HCT116 (cell line): Measurements from ENCODE around the gene TMEM187. TPM values are rescaled to one million over a fixed set of nuclear protein-coding genes. Genes with fewer than 3 reads are reported as not detected.

Experiments used
- ATAC-seq: fragments of 200-7000 bp; cut with Tn5 transposase; 2 replicates; pipeline ENCODE4 v1.9.1; 2020; ENCODE audit warnings: mild to moderate bottlenecking, moderate library complexity
- BruUV-seq: library from RNA; stranded (reverse); fragments of 400-500 nt; replicated peaks from 2 replicates; lab custom pipeline; 2021; lab: Mats Ljungman, UMichigan
- CTCF ChIA-PET: fragments of 300-600 bp; sonication (Branson Sonifier 250); formaldehyde crosslinking; loops from one replicate; lab custom pipeline; 2021; ENCODE audit warnings: antibody characterized with exemption; lab: Charles Lee
- POLR2A ChIA-PET: fragments of 300-600, 350-600 bp; sonication (Branson Sonifier 250); formaldehyde crosslinking; loops from one replicate; lab custom pipeline; 2021; ENCODE audit warnings: antibody characterized with exemption; lab: Charles Lee
- RAD21 ChIA-PET, 2 experiments: fragments of 300-600 bp; sonication (Branson Sonifier 250); formaldehyde crosslinking; loops; one replicate each; lab custom pipeline; 2023; ENCODE audit warnings: low total read pairs in 2 of 2; ENCODE audit not compliant: uncharacterized antibody in 2 of 2, unreplicated experiment in 2 of 2, low non-redundant PET in 1 of 2; lab: Charles Lee
- DNase-seq: peaks from one replicate; pipeline ENCODE4 v3.0.0-alpha.2; 2010; ENCODE audit warnings: low read depth, low spot score
- H2AFZ ChIP-seq: fragments of 200-600 bp; shearing (Covaris generic), sonication (generic); 2 replicates; pipeline ENCODE4 v1.6.1; 2017; ENCODE audit warnings: low read depth, mixed run types, mixed read lengths, antibody characterized with exemption, low read length; ENCODE audit not compliant: poor library complexity, severe bottlenecking
- H3K27ac ChIP-seq: 2 replicates; pipeline ENCODE4 v1.5.1; 2012; ENCODE audit warnings: low read depth, low read length
- H3K27me3 ChIP-seq: fragments of 200-600 bp; sonication (generic); 2 replicates; pipeline ENCODE4 v1.6.1; 2016; ENCODE audit warnings: mixed run types, low read length, mixed read lengths; ENCODE audit not compliant: insufficient read depth
- H3K36me3 ChIP-seq, 2 experiments: fragments of 200-500 bp in 1 of 2; fragments of 200-600 bp in 1 of 2; sonication (Bioruptor generic) in 1 of 2; sonication (generic) in 1 of 2; 2 replicates each; pipeline versions ENCODE4 v1.5.1 to v1.6.1; 2014 to 2016; ENCODE audit warnings: low read length in 2 of 2, inconsistent platforms in 1 of 2, mixed read lengths in 1 of 2, mixed run types in 1 of 2; ENCODE audit not compliant: insufficient read depth in 2 of 2, control insufficient read depth in 1 of 2
- H3K4me1 ChIP-seq, 2 experiments: fragments of 200-600 bp in 1 of 2; sonication (generic) in 1 of 2; 2 replicates each; pipeline versions ENCODE4 v1.5.1 to v1.6.1; 2012 to 2017; ENCODE audit warnings: low read length in 2 of 2, inconsistent platforms in 1 of 2, mild to moderate bottlenecking in 1 of 2, mixed read lengths in 1 of 2, mixed run types in 1 of 2, moderate library complexity in 1 of 2; ENCODE audit not compliant: insufficient read depth in 2 of 2, control insufficient read depth in 1 of 2
- H3K4me2 ChIP-seq: fragments of 200-600 bp; sonication (generic); 2 replicates; pipeline ENCODE4 v1.6.1; 2017; ENCODE audit warnings: mixed run types, low read length, mixed read lengths
- H3K4me3 ChIP-seq, 2 experiments: fragments of 200-600 bp in 1 of 2; sonication (generic) in 1 of 2; replicated peaks in 1 of 2; 2 replicates each; pipeline ENCODE4 v1.5.1; 2011 to 2016; ENCODE audit warnings: low read length in 2 of 2, control low read depth in 1 of 2, low read depth in 1 of 2, mild to moderate bottlenecking in 1 of 2, mixed read lengths in 1 of 2, mixed run types in 1 of 2
- H3K79me2 ChIP-seq: fragments of 200-600 bp; sonication (generic); 2 replicates; pipeline ENCODE4 v1.6.1; 2017; ENCODE audit warnings: mild to moderate bottlenecking, mixed run types, low read length, moderate library complexity, mixed read lengths; ENCODE audit not compliant: insufficient read depth
- H3K9ac ChIP-seq: fragments of 200-600 bp; sonication (generic); 2 replicates; pipeline ENCODE4 v1.6.1; 2016; ENCODE audit warnings: low read length, mixed read lengths
- H3K9me2 ChIP-seq: fragments of 200-600 bp; sonication (generic), shearing (Covaris generic); 2 replicates; pipeline ENCODE4 v1.6.1; 2017; ENCODE audit warnings: mixed run types, mild to moderate bottlenecking, moderate library complexity; ENCODE audit not compliant: insufficient read depth
- H3K9me3 ChIP-seq, 2 experiments: fragments of 200-500 bp in 1 of 2; fragments of 200-600 bp in 1 of 2; sonication (Bioruptor generic) in 1 of 2; sonication (generic) in 1 of 2; 2 replicates each; pipeline ENCODE4 v1.6.1; 2014 to 2017; ENCODE audit warnings: low read length in 2 of 2, mixed read lengths in 2 of 2, inconsistent platforms in 1 of 2, low read depth in 1 of 2, mild to moderate bottlenecking in 1 of 2, mixed run types in 1 of 2, moderate library complexity in 1 of 2; ENCODE audit not compliant: control insufficient read depth in 1 of 2, insufficient read depth in 1 of 2
- H4K20me1 ChIP-seq: fragments of 200-600 bp; sonication (generic), shearing (Covaris generic); 2 replicates; pipeline ENCODE4 v1.6.1; 2017; ENCODE audit warnings: mixed run types, mild to moderate bottlenecking, moderate library complexity; ENCODE audit not compliant: insufficient read depth
- ATF3 ChIP-seq: IDR thresholded peaks from 2 replicates; pipeline ENCODE4 v1.6.1; 2012
- CBX3 ChIP-seq: IDR thresholded peaks from 2 replicates; pipeline ENCODE4 v1.6.1; 2012; ENCODE audit warnings: low read depth
- CEBPB ChIP-seq: IDR thresholded peaks from 2 replicates; pipeline ENCODE4 v1.6.1; 2012; ENCODE audit warnings: low read depth
- CTCF ChIP-seq, 3 experiments: fragments of 200-600 bp in 1 of 3; sonication (generic) in 1 of 3; IDR thresholded peaks in 2 of 3; conservative IDR thresholded peaks in 1 of 3; 2 replicates each; pipeline ENCODE4 v1.5.1; 2012 to 2017; ENCODE audit warnings: low read depth in 2 of 3, low read length in 2 of 3, antibody characterized with exemption in 1 of 3, borderline replicate concordance in 1 of 3, control low read depth in 1 of 3, mild to moderate bottlenecking in 1 of 3, mixed read lengths in 1 of 3, mixed run types in 1 of 3, moderate library complexity in 1 of 3; ENCODE audit not compliant: insufficient read depth in 1 of 3
- ELF1 ChIP-seq: IDR thresholded peaks from 2 replicates; pipeline ENCODE4 v1.6.1; 2012; ENCODE audit warnings: low read depth, borderline replicate concordance
- EZH2 ChIP-seq: fragments of 200-600 bp; sonication (generic); IDR thresholded peaks from 2 replicates; pipeline ENCODE4 v1.6.1; 2017; ENCODE audit warnings: antibody characterized with exemption, mixed run types
- EZH2phosphoT487 ChIP-seq: fragments of 200-600 bp; IDR thresholded peaks from 2 replicates; pipeline ENCODE4 v1.6.1; 2018; ENCODE audit warnings: antibody characterized with exemption, borderline replicate concordance
- FOSL1 ChIP-seq: IDR thresholded peaks from 2 replicates; pipeline ENCODE4 v1.6.1; 2012; ENCODE audit warnings: low read depth
- MAX ChIP-seq: IDR thresholded peaks from 2 replicates; pipeline ENCODE4 v1.6.1; 2012
- REST ChIP-seq: IDR thresholded peaks from 2 replicates; pipeline ENCODE4 v1.6.1; 2012; ENCODE audit warnings: low read depth
- SIN3A ChIP-seq: IDR thresholded peaks from 2 replicates; pipeline ENCODE4 v1.6.1; 2012; ENCODE audit warnings: low read depth
- SP1 ChIP-seq: IDR thresholded peaks from 2 replicates; pipeline ENCODE4 v1.6.1; 2012; ENCODE audit warnings: low read depth
- TCF7L2 ChIP-seq: IDR thresholded peaks from 2 replicates; pipeline ENCODE4 v1.7.0; 2011; ENCODE audit warnings: borderline replicate concordance, inconsistent platforms; ENCODE audit not compliant: insufficient read depth, insufficient read length; ENCODE audit errors: extremely low read depth
- YY1 ChIP-seq: IDR thresholded peaks from 2 replicates; pipeline ENCODE4 v1.6.1; 2011; ENCODE audit warnings: low read length, low read depth, moderate library complexity, mild to moderate bottlenecking; ENCODE audit not compliant: insufficient replicate concordance; ENCODE audit errors: extremely low read depth
- ZBTB33 ChIP-seq: IDR thresholded peaks from 2 replicates; pipeline ENCODE4 v1.6.1; 2011; ENCODE audit warnings: mild to moderate bottlenecking, low read length, moderate library complexity; ENCODE audit not compliant: insufficient replicate concordance; ENCODE audit errors: extremely low read depth
- ZFX ChIP-seq: fragments of 450-650 bp; IDR thresholded peaks from 2 replicates; pipeline ENCODE4 v1.6.1; 2017
- intact Hi-C: fragments of 100-400 bp; cut with micrococcal nuclease; formaldehyde crosslinking; loops from 2 replicates; pipeline ENCODE4 v1.10.0; 2022
- total RNA-seq: library from RNA; stranded (reverse); gene quantifications from one replicate; pipeline ENCODE4 v1.2.1, GENCODE V29; 2021; ENCODE audit not compliant: unreplicated experiment

TMEM187 gene
- total RNA-seq, 1 experiment from 2014 or later = 12.6 TPM

- no peak overlapping the region for H3K27ac ChIP-seq
- ATAC-seq (no peak), DNase-seq (no peak)
- H3K27me3 ChIP-seq = no peaks in the 10 kb centered on the region
- H3K4me1 ChIP-seq = peaks cover 3 to 12% of the 10 kb centered on the region in 2 experiments; a peak in 1 of 4 replicates
- no peak overlapping the region for H3K9ac ChIP-seq
- H2AFZ ChIP-seq = no peak overlapping the region
- TF ChIP-seq CTCF (IDR thresholded peaks at IDR 0.05 in 2 of 3, conservative IDR thresholded peaks at IDR 0.05 in 1 of 3; ENCODE audit: borderline replicate concordance in 1 of 3, insufficient read depth in 1 of 3, low read depth in 2 of 3, low read length in 2 of 3) (no peak), CEBPB (no peak), MAX (no peak), TCF7L2 (no peak), ELF1 (no peak), SIN3A (no peak), SP1 (no peak), YY1 (no peak), ATF3 (no peak), ZBTB33 (no peak), EZH2 (no peak), FOSL1 (no peak), ZFX (no peak), EZH2phosphoT487 (no peak), REST (no peak), CBX3 (no peak)
- no TSS peak for BruUV-seq
- ChIA-PET RAD21 (no interaction called here), CTCF (interaction anchor here (1.7 kb wide), 1 partner anchor 10 kb away, joined by 6 read pairs; no protein-coding TSS in a partner anchor), POLR2A (no interaction called here)
- no peaks in the 10 kb centered on the region for H3K9me3 ChIP-seq
- no peaks in the 10 kb centered on the region for H3K36me3 ChIP-seq
- H4K20me1 ChIP-seq = no peaks in the 10 kb centered on the region
- no peak overlapping the region for H3K4me3 ChIP-seq
- intact Hi-C loops = no loop called here
- no peaks in the 10 kb centered on the region for H3K9me2 ChIP-seq
- H3K4me2 ChIP-seq = no peak overlapping the region
- H3K79me2 ChIP-seq = peaks cover 24% of the 10 kb centered on the region
These were observed 35.5 kb upstream of the TMEM187 start for GRCh38 chrX:153937056-153937455.
